ENCODE data around the gene KRTAP2-1. TPM values are rescaled to one million over a fixed set of nuclear protein-coding genes. Genes with fewer than 3 reads are reported as not detected.

Gene KRTAP2-1
- total RNA-seq, 2 experiments from 2014 or later, result not detected

DNA sequence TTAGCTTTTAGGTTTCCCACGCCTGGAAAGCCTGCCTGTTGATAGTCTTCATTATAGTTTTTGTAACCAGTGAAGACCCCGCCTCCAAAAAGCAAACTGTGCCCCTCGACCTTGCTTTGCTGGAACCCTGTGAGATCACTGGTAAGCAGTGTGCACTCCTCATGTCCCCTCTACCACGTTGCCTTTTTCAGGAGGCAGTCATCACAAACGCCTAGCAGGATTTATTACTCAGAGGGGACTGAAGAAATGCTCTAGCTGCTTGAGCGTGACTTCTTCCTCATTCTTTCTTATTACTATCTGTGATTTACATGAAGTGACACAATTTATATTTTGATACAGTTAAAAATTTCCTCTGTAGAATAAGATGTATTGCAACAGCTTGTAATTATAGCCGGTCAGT lies 31.7 kb downstream of the KRTAP2-1 start:
- ChIA-PET CTCF (ENCODE audit: unreplicated experiment) (no interaction called here), POLR2A (no interaction called here)
- Histone ChIP-seq H3K9me2 (ENCODE audit: insufficient read depth, low read length) (no peaks in the 10 kb centered on the region), H3K79me2 (ENCODE audit: insufficient read depth, low read depth, low read length) (no peaks in the 10 kb centered on the region), H2AFZ (ENCODE audit: low read length) (no peak overlapping the region), H4K20me1 (ENCODE audit: insufficient read depth, low read length) (no peaks in the 10 kb centered on the region), H3K4me3 (ENCODE audit: low read depth, low read length, poor library complexity, severe bottlenecking) (no peak overlapping the region), H3K36me3 (ENCODE audit: insufficient read depth, low read length) (no peaks in the 10 kb centered on the region), H3K4me2 (ENCODE audit: low read length) (no peak overlapping the region), H3K4me1 (ENCODE audit: insufficient read depth, low read length, poor library complexity, severe bottlenecking) (no peaks in the 10 kb centered on the region), H3K27ac (ENCODE audit: low read depth, low read length, poor library complexity, severe bottlenecking) (no peak overlapping the region), H3K9me3 (ENCODE audit: low read length) (no peaks in the 10 kb centered on the region)
- TF ChIP-seq EZH2phosphoT487 (IDR thresholded peaks at IDR 0.05; ENCODE audit: borderline replicate concordance, low read depth, low read length), result no peak
- TF ChIP-seq, protein P1, sequence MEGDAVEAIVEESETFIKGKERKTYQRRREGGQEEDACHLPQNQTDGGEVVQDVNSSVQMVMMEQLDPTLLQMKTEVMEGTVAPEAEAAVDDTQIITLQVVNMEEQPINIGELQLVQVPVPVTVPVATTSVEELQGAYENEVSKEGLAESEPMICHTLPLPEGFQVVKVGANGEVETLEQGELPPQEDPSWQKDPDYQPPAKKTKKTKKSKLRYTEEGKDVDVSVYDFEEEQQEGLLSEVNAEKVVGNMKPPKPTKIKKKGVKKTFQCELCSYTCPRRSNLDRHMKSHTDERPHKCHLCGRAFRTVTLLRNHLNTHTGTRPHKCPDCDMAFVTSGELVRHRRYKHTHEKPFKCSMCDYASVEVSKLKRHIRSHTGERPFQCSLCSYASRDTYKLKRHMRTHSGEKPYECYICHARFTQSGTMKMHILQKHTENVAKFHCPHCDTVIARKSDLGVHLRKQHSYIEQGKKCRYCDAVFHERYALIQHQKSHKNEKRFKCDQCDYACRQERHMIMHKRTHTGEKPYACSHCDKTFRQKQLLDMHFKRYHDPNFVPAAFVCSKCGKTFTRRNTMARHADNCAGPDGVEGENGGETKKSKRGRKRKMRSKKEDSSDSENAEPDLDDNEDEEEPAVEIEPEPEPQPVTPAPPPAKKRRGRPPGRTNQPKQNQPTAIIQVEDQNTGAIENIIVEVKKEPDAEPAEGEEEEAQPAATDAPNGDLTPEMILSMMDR (conservative IDR thresholded peaks at IDR 0.05; ENCODE audit: low read length), result no peak
- DNase-seq (ENCODE audit: low spot score), result no peak
- intact Hi-C loops (cut with micrococcal nuclease; ENCODE audit: unreplicated experiment), result no loop called here
- BruUV-seq (replicated peaks), result no TSS peak

DNA sequence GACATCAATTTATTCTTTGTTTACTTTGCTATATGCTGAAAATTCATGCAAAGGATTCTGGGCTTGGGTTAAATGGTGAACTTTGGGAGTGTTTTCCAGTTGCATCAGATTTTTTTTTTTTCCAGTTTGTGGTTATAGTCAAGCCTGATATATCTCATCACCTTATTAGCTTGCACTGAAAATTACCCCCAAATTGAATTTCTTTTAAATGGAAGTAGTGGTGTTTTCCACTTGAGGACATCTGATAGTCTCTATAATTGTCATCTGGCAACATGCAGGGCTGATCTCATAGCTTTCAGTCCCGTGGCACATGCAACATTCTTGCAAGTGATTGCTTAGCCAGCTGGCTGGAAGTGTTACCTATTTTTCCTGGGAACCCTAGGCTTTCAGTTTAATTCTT lies 33.5 kb downstream of the KRTAP2-1 start:
- BruUV-seq (replicated peaks), result no TSS peak

DNA sequence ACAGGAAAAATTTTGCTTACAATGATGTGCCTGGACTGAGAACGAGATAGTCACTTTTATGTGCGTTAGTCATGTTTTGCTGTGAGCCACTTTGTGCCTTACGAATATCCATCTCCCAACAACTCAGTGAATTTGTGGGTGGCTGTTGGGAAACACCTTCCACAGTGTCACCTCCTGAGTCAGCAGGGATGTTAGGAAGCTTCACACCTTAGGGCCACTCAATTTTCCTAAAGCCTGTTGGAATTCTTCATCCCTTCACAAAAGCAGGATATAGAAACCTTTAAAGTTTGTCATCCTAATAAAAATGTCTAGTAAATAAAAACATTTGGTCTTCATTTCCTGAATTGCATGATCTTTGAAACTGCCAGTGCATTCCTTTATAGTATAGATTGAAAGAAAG lies 33.9 kb downstream of the KRTAP2-1 start:
- no peak overlapping the region for H3K4me2 ChIP-seq (ENCODE audit: low read length)
- H3K27ac ChIP-seq (ENCODE audit: low read depth, low read length, poor library complexity, severe bottlenecking), result no peak overlapping the region
- no peak for TF ChIP-seq EZH2phosphoT487 (IDR thresholded peaks at IDR 0.05; ENCODE audit: borderline replicate concordance, low read depth, low read length)
- TF ChIP-seq, protein P1 (conservative IDR thresholded peaks at IDR 0.05; ENCODE audit: low read length), result no peak
- H3K9me2 ChIP-seq (ENCODE audit: insufficient read depth, low read length), result no peaks in the 10 kb centered on the region
- H3K4me1 ChIP-seq (ENCODE audit: insufficient read depth, low read length, poor library complexity, severe bottlenecking), result no peaks in the 10 kb centered on the region
- no peak for DNase-seq (ENCODE audit: low spot score)
- intact Hi-C loops (cut with micrococcal nuclease; ENCODE audit: unreplicated experiment), result no loop called here
- ChIA-PET CTCF (ENCODE audit: unreplicated experiment) (no interaction called here), POLR2A (no interaction called here)
- H3K9me3 ChIP-seq (ENCODE audit: low read length), result no peaks in the 10 kb centered on the region
- H3K4me3 ChIP-seq (ENCODE audit: low read depth, low read length, poor library complexity, severe bottlenecking), result no peak overlapping the region
- H3K36me3 ChIP-seq (ENCODE audit: insufficient read depth, low read length), result no peaks in the 10 kb centered on the region
- BruUV-seq (replicated peaks), result no TSS peak
- H2AFZ ChIP-seq (ENCODE audit: low read length), result no peak overlapping the region
- H3K79me2 ChIP-seq (ENCODE audit: insufficient read depth, low read depth, low read length), result no peaks in the 10 kb centered on the region
- H4K20me1 ChIP-seq (ENCODE audit: insufficient read depth, low read length), result no peaks in the 10 kb centered on the region

More for the DNA sequence above, 33.5 kb downstream of the KRTAP2-1 start:
- Histone ChIP-seq H3K79me2 (ENCODE audit: insufficient read depth, low read depth, low read length) (no peaks in the 10 kb centered on the region), H3K9me2 (ENCODE audit: insufficient read depth, low read length) (no peaks in the 10 kb centered on the region), H4K20me1 (ENCODE audit: insufficient read depth, low read length) (no peaks in the 10 kb centered on the region), H3K27ac (ENCODE audit: low read depth, low read length, poor library complexity, severe bottlenecking) (no peak overlapping the region), H2AFZ (ENCODE audit: low read length) (no peak overlapping the region), H3K4me2 (ENCODE audit: low read length) (no peak overlapping the region), H3K4me3 (ENCODE audit: low read depth, low read length, poor library complexity, severe bottlenecking) (no peak overlapping the region), H3K4me1 (ENCODE audit: insufficient read depth, low read length, poor library complexity, severe bottlenecking) (no peaks in the 10 kb centered on the region), H3K9me3 (ENCODE audit: low read length) (no peaks in the 10 kb centered on the region), H3K36me3 (ENCODE audit: insufficient read depth, low read length) (no peaks in the 10 kb centered on the region)
- intact Hi-C loops (cut with micrococcal nuclease; ENCODE audit: unreplicated experiment), result no loop called here
- TF ChIP-seq, protein P1 (conservative IDR thresholded peaks at IDR 0.05; ENCODE audit: low read length), result no peak
- no peak for TF ChIP-seq EZH2phosphoT487 (IDR thresholded peaks at IDR 0.05; ENCODE audit: borderline replicate concordance, low read depth, low read length)
- DNase-seq (ENCODE audit: low spot score), result no peak
- CTCF ChIA-PET (ENCODE audit: unreplicated experiment), result no interaction called here
- POLR2A ChIA-PET, result no interaction called here
